ENCODE results near the gene WHRN. TPM values are rescaled to one million over a fixed set of nuclear protein-coding genes. Genes with fewer than 3 reads are reported as not detected.
A peak's percentile ranks its signal among the peaks of the same experiment; 100 is the strongest.

The WHRN gene
- total RNA-seq, 1 experiment from 2014 or later, result 2.0 TPM

DNA sequence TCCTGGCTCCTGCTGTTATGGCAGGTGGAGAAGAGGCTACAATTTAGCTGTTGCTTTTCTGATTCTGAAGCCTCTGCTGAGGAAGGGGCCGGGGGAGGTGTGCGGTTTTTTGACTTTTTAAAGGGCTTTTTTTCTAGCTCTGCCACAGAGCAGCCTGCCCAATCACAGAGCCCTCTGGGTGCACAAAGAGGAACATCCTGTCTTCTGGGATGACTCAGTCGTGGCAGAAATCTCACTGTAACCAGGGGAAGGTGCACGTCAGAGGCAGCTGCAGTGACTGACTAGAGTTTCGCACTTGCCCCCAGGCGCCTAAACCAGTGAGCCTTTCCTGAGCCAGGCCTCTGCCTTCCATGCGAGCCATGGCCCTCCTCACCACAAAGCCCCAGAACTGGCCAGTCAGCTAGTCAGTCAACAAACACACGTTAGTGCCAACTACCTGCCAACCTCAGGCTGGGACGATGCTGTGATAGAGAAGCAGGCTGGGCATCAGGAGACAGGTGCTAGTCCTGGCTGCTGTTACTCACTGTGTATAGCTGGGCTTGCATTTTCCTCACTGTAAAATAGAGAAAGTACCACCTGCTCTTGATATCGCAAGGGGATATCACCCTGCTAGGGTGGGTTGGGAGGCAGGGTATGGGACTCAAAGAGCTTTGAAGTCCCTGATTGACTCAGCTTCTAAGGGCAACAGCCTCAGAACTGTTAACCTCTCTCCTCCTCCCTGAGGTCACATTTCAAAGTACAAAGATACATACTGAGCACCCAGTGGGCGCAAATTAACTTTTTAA, 119.7 kb downstream of the WHRN start:
- peak; percentile 91 for DNase-seq (ENCODE audit: low read depth)

DNA sequence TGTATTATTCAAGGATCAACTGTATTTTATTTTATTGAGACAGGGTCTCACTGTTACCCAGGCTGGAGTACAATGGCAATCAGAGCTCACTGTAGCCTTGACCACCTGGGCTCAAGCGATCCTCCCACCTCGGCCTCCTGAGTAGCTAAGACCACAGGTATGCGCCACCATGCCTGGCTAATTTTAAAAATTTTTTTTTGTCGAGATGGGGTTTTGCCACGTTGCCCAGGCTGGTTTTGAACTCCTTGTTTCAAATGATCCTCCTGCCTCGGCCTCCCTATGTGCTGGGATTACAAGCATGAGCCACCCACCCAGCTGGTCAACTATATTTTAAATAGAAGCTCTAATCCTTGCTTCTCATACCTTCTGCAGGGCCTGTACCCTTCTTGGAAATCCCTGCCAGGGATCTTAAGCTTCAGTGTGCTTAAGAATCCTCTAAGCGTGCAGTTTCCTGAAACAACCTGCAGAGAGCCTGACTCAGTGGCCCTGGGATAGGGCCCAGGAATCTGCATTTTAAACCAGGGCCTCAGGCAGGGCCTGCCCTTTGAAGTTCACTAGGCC, 120.4 kb downstream of the WHRN start:
- no peak for DNase-seq (ENCODE audit: low read depth)

GRCh38 chr9:114384341-114384740, 120.9 kb downstream of the WHRN start:
- no peak for DNase-seq (ENCODE audit: low read depth)

- DNase-seq (ENCODE audit: low read depth), result no peak
These were observed 121.6 kb downstream of the WHRN start for GRCh38 chr9:114383521-114384231.

DNA sequence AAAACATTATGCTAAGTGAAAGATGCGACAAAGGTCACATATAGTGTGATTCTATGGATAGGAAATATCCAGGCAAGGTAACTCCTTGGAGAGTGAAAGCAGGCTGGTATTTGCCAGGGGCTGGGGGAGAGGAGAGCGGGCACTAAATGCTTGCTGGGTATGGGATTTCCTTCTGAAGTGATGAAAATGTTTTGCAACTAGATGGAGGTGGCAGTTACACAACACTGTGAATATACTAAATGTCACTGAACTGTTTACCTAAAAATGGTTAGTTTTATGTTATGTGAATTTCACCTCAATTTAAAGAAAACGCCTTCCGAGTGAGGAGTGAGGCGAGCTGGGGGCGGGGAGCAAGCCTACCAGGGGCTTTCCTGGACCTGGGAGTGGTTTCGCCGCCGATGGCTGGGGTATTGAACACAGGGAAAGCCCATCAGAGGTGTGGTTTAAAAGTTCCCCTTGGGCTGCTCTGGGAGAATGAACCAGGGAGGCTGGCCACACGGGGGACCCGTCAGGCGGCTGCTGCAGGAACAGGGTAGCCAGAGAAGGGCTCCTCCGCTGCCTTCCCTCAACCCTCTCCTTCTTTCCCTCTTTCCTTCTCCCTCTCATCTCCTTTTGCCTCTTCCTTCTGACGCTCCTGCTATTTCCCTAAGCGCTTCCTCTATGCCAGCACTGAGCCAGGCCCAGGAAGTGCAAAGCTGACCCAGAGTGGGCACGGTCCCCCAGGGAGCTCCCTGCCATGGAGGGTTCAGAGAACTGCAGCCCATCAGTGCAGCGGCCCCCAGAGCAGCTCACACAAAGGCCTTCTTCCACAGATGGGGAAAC, 122.4 kb downstream of the WHRN start:
- DNase-seq (ENCODE audit: low read depth), result no peak

DNA sequence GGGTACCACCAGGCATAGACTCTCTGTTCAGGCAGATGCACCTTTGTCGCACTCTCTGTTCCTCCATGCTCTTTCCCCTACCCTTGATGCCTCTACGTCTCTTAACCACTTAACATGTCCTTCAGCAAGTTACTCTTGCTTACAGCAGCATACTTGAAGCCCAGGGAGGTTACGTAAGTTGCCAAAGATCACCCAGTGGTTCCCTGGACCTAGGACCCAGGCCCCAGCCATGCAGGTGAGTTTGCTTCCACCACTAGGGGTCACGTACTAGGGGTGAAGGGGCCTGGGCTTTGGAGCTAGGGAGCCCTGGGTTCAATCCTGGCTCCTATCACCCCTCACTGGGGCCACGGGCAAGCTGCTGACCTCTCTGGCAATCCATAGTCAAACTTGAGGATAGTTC, 126.4 kb downstream of the WHRN start:
- DNase-seq (ENCODE audit: low read depth), result no peak

GRCh38 chr9:114378016-114378415, 127.3 kb downstream of the WHRN start:
- no peak for DNase-seq (ENCODE audit: low read depth)

DNA sequence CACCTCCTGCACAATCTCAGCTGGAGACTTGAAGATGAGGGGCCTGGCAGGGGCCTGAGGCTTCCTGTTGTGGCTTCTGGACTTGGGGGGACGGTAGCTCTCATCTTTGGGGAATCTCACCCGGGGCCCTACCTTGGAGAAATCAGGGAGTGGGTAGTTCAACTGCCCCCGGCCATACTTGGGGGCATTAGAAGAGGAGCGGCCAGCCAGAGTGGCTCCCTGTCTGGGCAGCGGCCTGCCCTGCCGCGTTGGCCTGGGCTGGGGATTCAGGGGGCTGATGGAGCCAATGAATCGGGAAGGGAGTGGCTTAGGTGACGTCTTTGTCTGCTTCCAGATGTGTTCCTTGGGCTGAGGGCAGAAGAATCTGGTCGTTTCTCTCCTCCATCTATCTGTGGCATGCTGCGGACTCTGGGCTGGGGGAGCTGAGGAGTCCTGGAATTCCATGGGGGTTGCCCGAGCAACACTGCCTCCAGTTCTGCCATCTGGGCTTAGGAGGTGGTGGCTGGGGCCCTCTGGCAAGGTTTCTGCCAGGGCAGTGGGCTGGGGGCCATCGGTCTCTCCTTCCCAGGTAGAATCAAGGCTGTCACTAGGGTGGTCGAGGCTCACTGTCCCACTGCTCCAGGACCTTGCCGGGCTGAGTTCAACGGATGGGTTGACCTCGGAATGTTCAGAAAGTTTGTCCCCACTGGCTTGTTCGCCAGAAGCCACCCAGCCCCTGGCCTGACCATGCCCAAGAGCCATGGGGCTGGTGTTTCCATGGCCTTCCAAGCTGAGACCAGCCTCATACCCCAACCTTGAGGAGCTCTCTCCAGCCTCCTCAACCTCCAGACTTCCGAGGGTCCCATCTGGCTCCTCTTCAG, 128.5 kb downstream of the WHRN start:
- DNase-seq (ENCODE audit: low read depth), result no peak

DNA sequence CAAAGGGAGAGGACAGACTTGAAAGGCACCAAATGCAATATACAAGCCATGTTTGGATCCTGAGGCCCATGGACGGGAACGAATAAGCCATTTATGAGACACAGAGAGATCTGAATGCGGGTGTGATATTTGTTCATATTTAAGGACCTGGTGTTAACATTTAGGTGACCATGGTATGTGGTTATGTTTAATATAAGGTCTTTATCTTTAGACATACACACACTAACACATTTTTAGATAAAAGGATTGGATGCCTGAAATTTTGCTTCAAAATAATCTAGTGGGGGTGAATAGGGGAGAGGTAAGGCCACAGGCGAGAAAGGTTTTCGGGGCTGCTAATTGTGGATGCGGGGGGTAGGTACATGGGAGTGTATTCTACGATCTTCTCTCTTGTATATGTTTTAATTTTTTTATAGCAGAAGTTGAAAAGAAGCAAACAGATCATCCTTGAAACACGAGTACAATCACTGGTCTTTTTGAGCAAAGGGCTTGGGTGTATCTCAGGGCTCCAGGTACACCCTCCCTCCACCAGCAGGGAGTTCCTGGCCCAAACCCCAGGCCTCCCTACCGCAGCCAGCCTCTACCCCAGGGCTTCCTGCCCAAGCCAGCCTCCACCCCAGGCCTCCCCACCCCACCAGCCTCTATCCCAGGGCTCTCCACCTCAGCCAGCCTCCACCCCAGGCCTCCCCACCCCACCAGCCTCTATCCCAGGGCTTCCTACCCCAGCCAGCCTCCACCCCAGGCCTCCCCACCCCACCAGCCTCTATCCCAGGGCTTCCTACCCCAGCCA, 129.7 kb downstream of the WHRN start:
- no peak for DNase-seq (ENCODE audit: low read depth)

GRCh38 chr9:114374936-114375335, 130.3 kb downstream of the WHRN start:
- no peak for DNase-seq (ENCODE audit: low read depth)

GRCh38 chr9:114373960-114374730, 131.1 kb downstream of the WHRN start:
- DNase-seq (ENCODE audit: low read depth), result no peak

- DNase-seq (ENCODE audit: low read depth), result peak; percentile 53
These were observed 132.3 kb downstream of the WHRN start for GRCh38 chr9:114372921-114373448.

GRCh38 chr9:114371973-114372917, 133.0 kb downstream of the WHRN start:
- DNase-seq (ENCODE audit: low read depth), result peak; percentile 70

DNA sequence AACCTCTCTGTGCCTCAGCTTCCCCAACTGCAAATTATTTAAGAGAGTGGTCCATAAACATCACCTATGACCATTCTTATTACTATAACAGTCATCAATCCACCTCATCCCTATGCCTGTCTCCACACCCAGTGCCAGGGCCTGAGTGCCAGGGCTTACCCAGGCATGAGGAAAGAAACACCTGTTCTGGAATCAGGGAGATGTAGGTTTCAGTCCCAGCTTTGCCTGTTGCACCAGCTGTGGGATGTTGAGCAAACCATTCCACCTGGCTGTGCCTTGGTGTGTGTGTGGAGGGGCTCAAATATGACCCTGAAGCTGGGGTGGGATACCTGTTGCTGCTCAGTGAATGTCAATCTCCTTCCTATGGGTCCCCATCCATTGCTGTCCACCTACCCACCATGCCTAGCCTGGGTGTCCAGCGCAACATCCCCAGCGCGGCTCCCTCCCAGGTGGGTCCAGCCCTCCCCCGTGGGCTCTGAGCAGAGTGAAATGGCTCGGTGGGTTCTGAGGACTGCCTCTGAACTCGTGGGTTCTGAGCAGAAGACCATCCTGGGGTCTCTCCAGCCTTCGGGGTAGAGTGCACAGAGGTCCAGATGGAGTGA, 133.8 kb downstream of the WHRN start:
- no peak for DNase-seq (ENCODE audit: low read depth)

- no peak for DNase-seq (ENCODE audit: low read depth)
These were observed 134.3 kb downstream of the WHRN start for GRCh38 chr9:114370968-114371320.

DNA sequence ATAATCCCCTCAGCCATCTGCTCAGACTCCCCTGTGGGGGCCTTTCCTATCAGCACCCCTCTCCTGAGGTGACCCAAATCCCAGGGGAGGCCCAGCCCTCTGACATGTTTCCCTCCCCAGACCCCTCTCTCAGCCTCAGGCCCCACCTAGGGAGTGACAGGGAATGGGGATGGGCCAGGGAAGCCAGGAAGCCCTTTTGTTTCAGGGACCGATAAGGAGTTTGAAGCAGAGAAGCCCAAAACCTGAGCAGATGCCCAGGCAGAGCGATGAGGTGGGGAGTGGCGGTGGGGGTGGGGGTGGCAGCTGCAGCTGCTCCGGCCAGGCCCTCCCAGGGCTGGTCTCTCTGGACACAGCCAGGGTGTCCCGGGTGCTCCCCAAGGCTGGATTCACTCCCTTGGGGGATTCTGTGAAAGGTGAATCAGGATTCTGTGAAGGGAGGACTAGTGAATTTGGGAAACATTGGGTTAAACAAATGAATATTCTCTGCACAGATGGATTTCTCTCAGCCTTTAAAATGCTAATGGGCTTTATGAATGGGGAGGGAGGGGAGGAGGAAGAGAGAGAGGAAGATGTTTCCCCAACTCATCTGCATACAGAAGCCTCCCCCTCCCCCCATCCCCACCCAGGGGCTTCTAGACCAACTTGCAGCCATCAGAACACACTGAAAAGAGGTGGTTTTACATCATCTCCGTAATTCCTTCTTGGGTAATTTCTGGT, 134.9 kb downstream of the WHRN start:
- no peak for DNase-seq (ENCODE audit: low read depth)

Measured in HT1080 (cell line).